SK-N-SH (cell line): ENCODE data around the gene SPTSSB.

Source experiments
- EP300 ChIP-seq, 2 experiments: IDR thresholded peaks; 2 replicates each; pipeline versions ENCODE4 v1.4.0 to v1.6.1; 2012; ENCODE audit warnings: borderline replicate concordance in 1 of 2, low read depth in 1 of 2, low read length in 1 of 2
- GATA2 ChIP-seq: sonication (generic); formaldehyde crosslinking; IDR thresholded peaks from 2 replicates; pipeline ENCODE4 v1.5.0; 2020; ENCODE audit warnings: mild to moderate bottlenecking, missing genetic modification reagents
- POLR2AphosphoS5 ChIP-seq: IDR thresholded peaks from 2 replicates; pipeline ENCODE4 v1.6.1; 2012; ENCODE audit warnings: low read depth, low read length
- SMC3 ChIP-seq: IDR thresholded peaks from 2 replicates; pipeline ENCODE4 v1.6.1; 2012; ENCODE audit warnings: low read depth, low read length, improper control_type of control experiment
- TCF12 ChIP-seq: IDR thresholded peaks from 2 replicates; pipeline ENCODE4 v1.4.0; 2012
- TF ChIP-seq, protein P1 (sequence below): fragments of 200-600 bp; sonication (generic); IDR thresholded peaks from 2 replicates; pipeline ENCODE4 v1.6.1; 2017; ENCODE audit warnings: antibody characterized with exemption, mild to moderate bottlenecking, moderate library complexity
- TF ChIP-seq, protein P2 (sequence below): IDR thresholded peaks from 2 replicates; pipeline ENCODE4 v1.4.0; 2012; ENCODE audit warnings: low read depth

DNA sequence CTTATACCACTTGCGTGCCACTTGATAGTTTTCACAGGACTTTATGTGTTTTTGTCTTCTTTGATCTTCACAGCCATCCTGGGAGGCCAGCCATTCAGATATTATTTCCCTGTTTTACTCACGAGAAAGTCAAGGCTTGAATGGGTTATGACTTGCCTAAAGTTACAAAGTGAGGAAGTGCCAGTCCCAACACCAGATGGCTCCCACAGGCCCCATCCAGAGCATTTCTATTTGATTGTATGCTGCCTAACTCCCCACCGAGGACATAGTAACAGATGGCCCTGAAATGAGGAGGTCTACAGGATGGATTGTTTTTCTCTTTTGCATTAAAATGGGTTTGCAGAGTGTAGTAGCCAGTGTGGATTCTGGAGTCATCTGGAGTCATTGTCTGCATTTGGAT is 74.5 kb downstream of the SPTSSB start:
- TF ChIP-seq, protein P1, sequence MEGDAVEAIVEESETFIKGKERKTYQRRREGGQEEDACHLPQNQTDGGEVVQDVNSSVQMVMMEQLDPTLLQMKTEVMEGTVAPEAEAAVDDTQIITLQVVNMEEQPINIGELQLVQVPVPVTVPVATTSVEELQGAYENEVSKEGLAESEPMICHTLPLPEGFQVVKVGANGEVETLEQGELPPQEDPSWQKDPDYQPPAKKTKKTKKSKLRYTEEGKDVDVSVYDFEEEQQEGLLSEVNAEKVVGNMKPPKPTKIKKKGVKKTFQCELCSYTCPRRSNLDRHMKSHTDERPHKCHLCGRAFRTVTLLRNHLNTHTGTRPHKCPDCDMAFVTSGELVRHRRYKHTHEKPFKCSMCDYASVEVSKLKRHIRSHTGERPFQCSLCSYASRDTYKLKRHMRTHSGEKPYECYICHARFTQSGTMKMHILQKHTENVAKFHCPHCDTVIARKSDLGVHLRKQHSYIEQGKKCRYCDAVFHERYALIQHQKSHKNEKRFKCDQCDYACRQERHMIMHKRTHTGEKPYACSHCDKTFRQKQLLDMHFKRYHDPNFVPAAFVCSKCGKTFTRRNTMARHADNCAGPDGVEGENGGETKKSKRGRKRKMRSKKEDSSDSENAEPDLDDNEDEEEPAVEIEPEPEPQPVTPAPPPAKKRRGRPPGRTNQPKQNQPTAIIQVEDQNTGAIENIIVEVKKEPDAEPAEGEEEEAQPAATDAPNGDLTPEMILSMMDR, result no peak
- TF ChIP-seq SMC3, result no peak
- TF ChIP-seq EP300 (IDR thresholded peaks at IDR 0.05; ENCODE audit: borderline replicate concordance in 1 of 2, low read depth in 1 of 2, low read length in 1 of 2), result no peak
- TF ChIP-seq, protein P2, sequence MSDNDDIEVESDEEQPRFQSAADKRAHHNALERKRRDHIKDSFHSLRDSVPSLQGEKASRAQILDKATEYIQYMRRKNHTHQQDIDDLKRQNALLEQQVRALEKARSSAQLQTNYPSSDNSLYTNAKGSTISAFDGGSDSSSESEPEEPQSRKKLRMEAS, result no peak
- TF ChIP-seq GATA2, result no peak
- TF ChIP-seq TCF12, result no peak
- TF ChIP-seq POLR2AphosphoS5, result no peak
